Sigmoid colon (tissue), 4 donors: ENCODE measurements around the gene GALNT18.

Source experiments
- EP300 ChIP-seq, 4 donors: sonication (generic); formaldehyde crosslinking; IDR thresholded peaks; one replicate each; pipeline ENCODE4 v1.6.1; 2017; ENCODE audit warnings: antibody characterized with exemption in 4 of 4
- POLR2A ChIP-seq, 2 donors: fragments of 450-650 bp; IDR thresholded peaks; one replicate each; pipeline ENCODE4 v1.6.1; 2016; ENCODE audit warnings: antibody characterized with exemption in 2 of 2, mild to moderate bottlenecking in 2 of 2, moderate library complexity in 2 of 2
- POLR2AphosphoS5 ChIP-seq, 4 donors: sonication (generic); formaldehyde crosslinking; IDR thresholded peaks; one replicate each; pipeline ENCODE4 v1.6.1; 2017; ENCODE audit warnings: antibody characterized with exemption in 4 of 4
- TF ChIP-seq, protein P1 (sequence below), 4 experiments: fragments of 450-650 bp in 3 of 4; fragments of 200-600 bp in 1 of 4; IDR thresholded peaks; one replicate each; pipeline ENCODE4 v1.5.1; 2016 to 2019; ENCODE audit warnings: antibody characterized with exemption in 4 of 4, mild to moderate bottlenecking in 3 of 4, moderate library complexity in 2 of 4

DNA sequence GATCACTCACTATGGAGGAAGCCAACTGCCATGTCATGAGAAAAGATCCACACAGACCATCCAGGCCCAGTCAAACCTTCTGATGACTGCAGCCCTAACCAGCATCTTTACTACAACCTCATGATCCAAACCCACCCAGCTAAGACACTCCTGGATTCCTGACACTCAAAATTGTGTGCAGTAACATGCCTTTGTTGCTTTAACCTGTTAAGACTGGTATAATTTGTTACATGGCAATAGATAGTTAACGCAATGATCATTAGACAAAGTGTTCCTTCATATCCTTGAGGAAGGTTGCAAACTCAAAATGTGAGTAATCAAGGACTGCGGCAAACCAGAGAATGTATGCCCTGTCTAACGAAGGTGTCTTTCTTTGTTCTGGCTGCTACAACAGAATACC, 221.7 kb downstream of the GALNT18 start:
- TF ChIP-seq, protein P1, sequence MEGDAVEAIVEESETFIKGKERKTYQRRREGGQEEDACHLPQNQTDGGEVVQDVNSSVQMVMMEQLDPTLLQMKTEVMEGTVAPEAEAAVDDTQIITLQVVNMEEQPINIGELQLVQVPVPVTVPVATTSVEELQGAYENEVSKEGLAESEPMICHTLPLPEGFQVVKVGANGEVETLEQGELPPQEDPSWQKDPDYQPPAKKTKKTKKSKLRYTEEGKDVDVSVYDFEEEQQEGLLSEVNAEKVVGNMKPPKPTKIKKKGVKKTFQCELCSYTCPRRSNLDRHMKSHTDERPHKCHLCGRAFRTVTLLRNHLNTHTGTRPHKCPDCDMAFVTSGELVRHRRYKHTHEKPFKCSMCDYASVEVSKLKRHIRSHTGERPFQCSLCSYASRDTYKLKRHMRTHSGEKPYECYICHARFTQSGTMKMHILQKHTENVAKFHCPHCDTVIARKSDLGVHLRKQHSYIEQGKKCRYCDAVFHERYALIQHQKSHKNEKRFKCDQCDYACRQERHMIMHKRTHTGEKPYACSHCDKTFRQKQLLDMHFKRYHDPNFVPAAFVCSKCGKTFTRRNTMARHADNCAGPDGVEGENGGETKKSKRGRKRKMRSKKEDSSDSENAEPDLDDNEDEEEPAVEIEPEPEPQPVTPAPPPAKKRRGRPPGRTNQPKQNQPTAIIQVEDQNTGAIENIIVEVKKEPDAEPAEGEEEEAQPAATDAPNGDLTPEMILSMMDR (IDR thresholded peaks at IDR 0.05): no peak
- TF ChIP-seq POLR2A (IDR thresholded peaks at IDR 0.05): no peak
- no peak for TF ChIP-seq POLR2AphosphoS5 (IDR thresholded peaks at IDR 0.05)
- TF ChIP-seq EP300 (IDR thresholded peaks at IDR 0.05): no peak
